GM12878 (cell line): ENCODE results near the gene LMX1B. TPM values are rescaled to one million over a fixed set of nuclear protein-coding genes. Genes with fewer than 3 reads are reported as not detected.

ENCODE experiments used
- ATAC-seq: fragments of 200-7000 bp; cut with Tn5 transposase; 3 replicates; pipeline ENCODE4 v1.9.1; 2020; ENCODE audit warnings: mild to moderate bottlenecking, moderate library complexity
- BruUV-seq: library from RNA; stranded (reverse); fragments of 400-500 nt; replicated peaks from 2 replicates; lab custom pipeline; 2021; lab: Mats Ljungman, UMichigan
- CTCF ChIA-PET: fragments of 300-600 bp; sonication (Branson Sonifier 250); formaldehyde crosslinking; extraction: SDS; loops from one replicate; lab custom pipeline; 2021; ENCODE audit warnings: inconsistent platforms; lab: Yijun Ruan, JAX
- POLR2A ChIA-PET: fragments of 350-600 bp; formaldehyde crosslinking; extraction: SDS; loops from one replicate; lab custom pipeline; 2021; ENCODE audit warnings: inconsistent platforms; lab: Charles Lee
- RAD21 ChIA-PET: fragments of 300-600 bp; sonication (Branson Sonifier 250); formaldehyde crosslinking; loops from one replicate; lab custom pipeline; 2023; ENCODE audit warnings: antibody characterized with exemption; ENCODE audit not compliant: unreplicated experiment; lab: Charles Lee
- SMC1A ChIA-PET: fragments of 300-600 bp; sonication (Branson Sonifier 250); formaldehyde crosslinking; loops from one replicate; lab custom pipeline; 2023; ENCODE audit not compliant: unreplicated experiment, uncharacterized antibody; lab: Charles Lee
- DNase-seq: peaks from one replicate; pipeline ENCODE4 v3.0.0-alpha.2; 2011; ENCODE audit warnings: low read depth, low spot score
- FAIRE-seq: peaks from 3 replicates; lab custom pipeline; 2011; peaks lifted over from hg19 to GRCh38; lab: Jason Lieb, UNC
- H2AFZ ChIP-seq: 2 replicates; pipeline ENCODE4 v1.6.0; 2011; ENCODE audit warnings: low read depth, low read length, control low read depth; ENCODE audit not compliant: control insufficient read depth
- H3K27ac ChIP-seq: 2 replicates; pipeline ENCODE4 v1.5.1; 2011; ENCODE audit warnings: control low read depth; ENCODE audit not compliant: control insufficient read depth, insufficient read depth
- H3K27me3 ChIP-seq, 2 experiments: replicated peaks in 1 of 2; 2 replicates each; pipeline versions ENCODE4 v1.6.0 to v1.6.1; 2011; ENCODE audit warnings: low read length in 1 of 2; ENCODE audit not compliant: control insufficient read depth in 2 of 2, insufficient read depth in 2 of 2
- H3K36me3 ChIP-seq, 2 experiments: 2 replicates each; pipeline ENCODE4 v1.5.1; 2011; ENCODE audit warnings: low read length in 1 of 2; ENCODE audit not compliant: control insufficient read depth in 2 of 2, insufficient read depth in 2 of 2
- H3K4me1 ChIP-seq: 2 replicates; pipeline ENCODE4 v1.6.1; 2011; ENCODE audit warnings: mild to moderate bottlenecking, low read length, moderate library complexity, mixed read lengths; ENCODE audit not compliant: control insufficient read depth, insufficient read depth
- H3K4me2 ChIP-seq: 2 replicates; pipeline ENCODE4 v1.6.0; 2011; ENCODE audit warnings: control low read depth; ENCODE audit not compliant: control insufficient read depth, insufficient read depth
- H3K4me3 ChIP-seq: fragments of 200-600 bp; sonication (generic); 2 replicates; pipeline ENCODE4 v1.5.1; 2016
- H3K79me2 ChIP-seq: 2 replicates; pipeline ENCODE4 v1.6.0; 2011; ENCODE audit warnings: low read length; ENCODE audit not compliant: control insufficient read depth, insufficient read depth
- H3K9ac ChIP-seq: 2 replicates; pipeline ENCODE4 v1.8.0; 2011; ENCODE audit warnings: low read length, control low read depth, mixed read lengths; ENCODE audit not compliant: control insufficient read depth, insufficient read depth
- H3K9me3 ChIP-seq: replicated peaks from 3 replicates; pipeline ENCODE4 v1.5.1; 2011; ENCODE audit warnings: mild to moderate bottlenecking, low read length; ENCODE audit not compliant: control insufficient read depth, insufficient read depth
- H4K20me1 ChIP-seq: 2 replicates; pipeline ENCODE4 v1.6.0; 2011; ENCODE audit not compliant: control insufficient read depth, insufficient read depth
- CBFB ChIP-seq: IDR thresholded peaks from 2 replicates; pipeline ENCODE4 v1.6.1; 2016; ENCODE audit warnings: antibody characterized with exemption, low read depth
- CHD2 ChIP-seq: IDR thresholded peaks from 2 replicates; pipeline ENCODE4 v1.6.1; 2011; ENCODE audit warnings: low read depth, low read length, improper control_type of control experiment, borderline replicate concordance
- EED ChIP-seq: sonication (generic); IDR thresholded peaks from 2 replicates; pipeline ENCODE4 v1.6.1; 2016; ENCODE audit warnings: antibody characterized with exemption, low read depth
- GATAD2B ChIP-seq: fragments of 450-650 bp; conservative IDR thresholded peaks from 2 replicates; pipeline ENCODE4 v1.6.1; 2017; ENCODE audit warnings: low read depth, mild to moderate bottlenecking, moderate library complexity
- KDM1A ChIP-seq: fragments of 200-600 bp; sonication (generic); IDR thresholded peaks from 2 replicates; pipeline ENCODE4 v1.6.1; 2016; ENCODE audit warnings: borderline replicate concordance
- KLF5 ChIP-seq: fragments of 450-650 bp; IDR thresholded peaks from 2 replicates; pipeline ENCODE4 v1.6.1; 2014; ENCODE audit warnings: mild to moderate bottlenecking; ENCODE audit not compliant: partially characterized antibody
- MYB ChIP-seq: fragments of 150-350 bp; IDR thresholded peaks from 2 replicates; pipeline ENCODE4 v1.6.1; 2014; ENCODE audit warnings: mild to moderate bottlenecking, low read depth, low read length, borderline replicate concordance
- NFYA ChIP-seq: IDR thresholded peaks from 2 replicates; pipeline ENCODE4 v1.6.1; 2011; ENCODE audit warnings: low read depth, mild to moderate bottlenecking, low read length, improper control_type of control experiment, borderline replicate concordance
- NFYB ChIP-seq: IDR thresholded peaks from 2 replicates; pipeline ENCODE4 v1.6.1; 2011; ENCODE audit warnings: low read depth, mild to moderate bottlenecking, low read length, improper control_type of control experiment, moderate library complexity; ENCODE audit not compliant: insufficient read depth
- PAX5 ChIP-seq: IDR thresholded peaks from 2 replicates; pipeline ENCODE4 v1.6.1; 2011; ENCODE audit warnings: low read depth, low read length, borderline replicate concordance
- RCOR1 ChIP-seq: conservative IDR thresholded peaks from 2 replicates; pipeline ENCODE4 v1.6.1; 2012; ENCODE audit warnings: low read depth, low read length, improper control_type of control experiment
- SIN3A ChIP-seq: IDR thresholded peaks from 2 replicates; pipeline ENCODE4 v1.6.1; 2012; ENCODE audit warnings: low read depth, low read length, improper control_type of control experiment
- WGBS: methylation state at CpG from one replicate; pipeline ENCODE4 v1.1.6; 2016; ENCODE audit warnings: low lambda C conversion rate; ENCODE audit not compliant: insufficient replicate concordance, insufficient coverage; ENCODE audit errors: missing lambda C conversion rate; 5-methylcytosine and 5-hydroxymethylcytosine counted together
- in situ Hi-C: fragments of 300-500 bp; cut with MboI; formaldehyde crosslinking; loops from 9 replicates; pipeline ENCODE4 v1.14.3; 2018; ENCODE audit warnings: mixed read lengths
- intact Hi-C: fragments of 100-400 bp; cut with micrococcal nuclease; formaldehyde crosslinking; loops from one replicate; pipeline ENCODE4 v1.14.2; 2022; ENCODE audit not compliant: unreplicated experiment
- polyA plus RNA-seq, 11 experiments: library from polyadenylated mRNA; depleted of rRNA in 4 of 11; unstranded in 6 of 11; stranded (reverse) in 5 of 11; fragments of >200 nt; fragmentation: Nextera tagmentation in 4 of 11; fragmentation: Illumina TruSeq in 1 of 11; extraction: Ambion mirVana in 4 of 11; extraction: Trizol in 1 of 11; gene quantifications; 1 replicate in 1 of 11; 2 replicates in 10 of 11; pipeline versions ENCODE4 v1.2.1 to v1.2.3, GENCODE V29; 2011 to 2016; ENCODE audit warnings: inconsistent platforms in 2 of 11, missing spikeins in 2 of 11, low read depth in 1 of 11
- total RNA-seq, 4 experiments: library from RNA; depleted of rRNA in 3 of 4; stranded (reverse); fragments of >200 nt in 3 of 4; fragmentation: Illumina TruSeq in 1 of 4; extraction: Trizol in 1 of 4; gene quantifications; 2 replicates each; pipeline versions ENCODE4 v1.2.1 to v1.2.3, GENCODE V29; 2013 to 2021
- TF ChIP-seq, protein P1 (sequence below): fragments of 150-350 bp; IDR thresholded peaks from 2 replicates; pipeline ENCODE4 v1.6.1; 2014; ENCODE audit warnings: mild to moderate bottlenecking, low read depth, low read length
- TF ChIP-seq, protein P2 (sequence below): fragments of 450-650 bp; IDR thresholded peaks from 2 replicates; pipeline ENCODE4 v1.6.1; 2016; ENCODE audit warnings: mild to moderate bottlenecking
- TF ChIP-seq, protein P3 (sequence below): fragments of 450-650 bp; IDR thresholded peaks from 2 replicates; pipeline ENCODE4 v1.6.1; 2017; ENCODE audit warnings: borderline replicate concordance
- TF ChIP-seq, protein P4 (sequence below): fragments of 450-650 bp; IDR thresholded peaks from 2 replicates; pipeline ENCODE4 v1.6.1; 2016; ENCODE audit warnings: mild to moderate bottlenecking
- TF ChIP-seq, protein P5 (sequence below): IDR thresholded peaks from 2 replicates; pipeline ENCODE4 v1.6.1; 2012; ENCODE audit warnings: low read depth, low read length, improper control_type of control experiment

Gene LMX1B
- total and polyA plus RNA-seq, 10 of the 15 experiments (the other 5 are each of a cell fraction or from before 2014, with no cell fraction given) = not detected

DNA sequence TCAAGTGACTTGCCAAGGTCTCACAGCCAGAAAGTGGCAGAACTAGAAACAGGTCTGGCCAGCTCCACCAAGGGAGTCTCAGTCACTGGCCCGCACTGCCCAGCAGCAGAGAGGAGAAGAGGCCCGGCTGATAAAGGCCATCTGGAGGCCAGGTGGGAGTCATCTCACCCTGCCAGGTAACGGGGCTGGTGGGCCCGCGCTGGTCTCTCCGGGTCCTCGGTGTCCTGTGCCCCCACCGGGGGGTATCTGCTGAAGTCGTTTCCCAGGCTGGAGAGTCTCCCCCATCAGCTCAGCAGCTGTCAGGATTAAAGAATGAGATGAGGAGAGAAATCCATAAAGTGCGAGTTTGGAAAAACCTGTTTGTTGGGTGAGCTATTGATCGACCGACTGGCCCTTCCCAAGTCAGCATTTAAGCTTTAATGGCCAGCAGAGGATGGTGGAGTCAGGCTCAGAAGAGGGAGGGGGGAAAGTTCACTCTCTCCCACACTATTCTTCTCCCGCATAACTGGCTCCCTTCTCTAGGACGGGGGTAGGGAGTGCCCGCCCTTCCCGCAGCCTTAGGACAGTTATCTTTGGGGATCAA lies 30.3 kb downstream of the LMX1B start:
- DNase-seq = no peak
- Histone ChIP-seq H3K79me2 (no peaks in the 10 kb centered on the region), H3K27me3 (peaks cover 10 to 25% of the 10 kb centered on the region in 2 experiments)
- ChIA-PET RAD21 (no interaction called here), POLR2A (no interaction called here), SMC1A (no interaction called here)
- no TSS peak for BruUV-seq
- no peak for FAIRE-seq
- TF ChIP-seq, protein P1, sequence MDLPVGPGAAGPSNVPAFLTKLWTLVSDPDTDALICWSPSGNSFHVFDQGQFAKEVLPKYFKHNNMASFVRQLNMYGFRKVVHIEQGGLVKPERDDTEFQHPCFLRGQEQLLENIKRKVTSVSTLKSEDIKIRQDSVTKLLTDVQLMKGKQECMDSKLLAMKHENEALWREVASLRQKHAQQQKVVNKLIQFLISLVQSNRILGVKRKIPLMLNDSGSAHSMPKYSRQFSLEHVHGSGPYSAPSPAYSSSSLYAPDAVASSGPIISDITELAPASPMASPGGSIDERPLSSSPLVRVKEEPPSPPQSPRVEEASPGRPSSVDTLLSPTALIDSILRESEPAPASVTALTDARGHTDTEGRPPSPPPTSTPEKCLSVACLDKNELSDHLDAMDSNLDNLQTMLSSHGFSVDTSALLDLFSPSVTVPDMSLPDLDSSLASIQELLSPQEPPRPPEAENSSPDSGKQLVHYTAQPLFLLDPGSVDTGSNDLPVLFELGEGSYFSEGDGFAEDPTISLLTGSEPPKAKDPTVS = no peak
- no peak for TF ChIP-seq MYB
- no peak for TF ChIP-seq RCOR1
- no peak for TF ChIP-seq CBFB
- no peak for TF ChIP-seq NFYA
- TF ChIP-seq, protein P2, sequence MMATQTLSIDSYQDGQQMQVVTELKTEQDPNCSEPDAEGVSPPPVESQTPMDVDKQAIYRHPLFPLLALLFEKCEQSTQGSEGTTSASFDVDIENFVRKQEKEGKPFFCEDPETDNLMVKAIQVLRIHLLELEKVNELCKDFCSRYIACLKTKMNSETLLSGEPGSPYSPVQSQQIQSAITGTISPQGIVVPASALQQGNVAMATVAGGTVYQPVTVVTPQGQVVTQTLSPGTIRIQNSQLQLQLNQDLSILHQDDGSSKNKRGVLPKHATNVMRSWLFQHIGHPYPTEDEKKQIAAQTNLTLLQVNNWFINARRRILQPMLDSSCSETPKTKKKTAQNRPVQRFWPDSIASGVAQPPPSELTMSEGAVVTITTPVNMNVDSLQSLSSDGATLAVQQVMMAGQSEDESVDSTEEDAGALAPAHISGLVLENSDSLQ = no peak
- no peak for TF ChIP-seq GATAD2B
- TF ChIP-seq, protein P3, sequence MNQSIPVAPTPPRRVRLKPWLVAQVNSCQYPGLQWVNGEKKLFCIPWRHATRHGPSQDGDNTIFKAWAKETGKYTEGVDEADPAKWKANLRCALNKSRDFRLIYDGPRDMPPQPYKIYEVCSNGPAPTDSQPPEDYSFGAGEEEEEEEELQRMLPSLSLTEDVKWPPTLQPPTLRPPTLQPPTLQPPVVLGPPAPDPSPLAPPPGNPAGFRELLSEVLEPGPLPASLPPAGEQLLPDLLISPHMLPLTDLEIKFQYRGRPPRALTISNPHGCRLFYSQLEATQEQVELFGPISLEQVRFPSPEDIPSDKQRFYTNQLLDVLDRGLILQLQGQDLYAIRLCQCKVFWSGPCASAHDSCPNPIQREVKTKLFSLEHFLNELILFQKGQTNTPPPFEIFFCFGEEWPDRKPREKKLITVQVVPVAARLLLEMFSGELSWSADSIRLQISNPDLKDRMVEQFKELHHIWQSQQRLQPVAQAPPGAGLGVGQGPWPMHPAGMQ = no peak
- no peak for TF ChIP-seq KDM1A
- no peak for TF ChIP-seq NFYB
- no peak for TF ChIP-seq EED
- no peak for TF ChIP-seq SIN3A
- no peak for TF ChIP-seq PAX5
- no peak for TF ChIP-seq KLF5
- TF ChIP-seq, protein P4, sequence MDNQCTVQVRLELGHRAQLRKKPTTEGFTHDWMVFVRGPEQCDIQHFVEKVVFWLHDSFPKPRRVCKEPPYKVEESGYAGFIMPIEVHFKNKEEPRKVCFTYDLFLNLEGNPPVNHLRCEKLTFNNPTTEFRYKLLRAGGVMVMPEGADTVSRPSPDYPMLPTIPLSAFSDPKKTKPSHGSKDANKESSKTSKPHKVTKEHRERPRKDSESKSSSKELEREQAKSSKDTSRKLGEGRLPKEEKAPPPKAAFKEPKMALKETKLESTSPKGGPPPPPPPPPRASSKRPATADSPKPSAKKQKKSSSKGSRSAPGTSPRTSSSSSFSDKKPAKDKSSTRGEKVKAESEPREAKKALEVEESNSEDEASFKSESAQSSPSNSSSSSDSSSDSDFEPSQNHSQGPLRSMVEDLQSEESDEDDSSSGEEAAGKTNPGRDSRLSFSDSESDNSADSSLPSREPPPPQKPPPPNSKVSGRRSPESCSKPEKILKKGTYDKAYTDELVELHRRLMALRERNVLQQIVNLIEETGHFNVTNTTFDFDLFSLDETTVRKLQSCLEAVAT = no peak
- TF ChIP-seq CHD2 = no peak
- TF ChIP-seq, protein P5, sequence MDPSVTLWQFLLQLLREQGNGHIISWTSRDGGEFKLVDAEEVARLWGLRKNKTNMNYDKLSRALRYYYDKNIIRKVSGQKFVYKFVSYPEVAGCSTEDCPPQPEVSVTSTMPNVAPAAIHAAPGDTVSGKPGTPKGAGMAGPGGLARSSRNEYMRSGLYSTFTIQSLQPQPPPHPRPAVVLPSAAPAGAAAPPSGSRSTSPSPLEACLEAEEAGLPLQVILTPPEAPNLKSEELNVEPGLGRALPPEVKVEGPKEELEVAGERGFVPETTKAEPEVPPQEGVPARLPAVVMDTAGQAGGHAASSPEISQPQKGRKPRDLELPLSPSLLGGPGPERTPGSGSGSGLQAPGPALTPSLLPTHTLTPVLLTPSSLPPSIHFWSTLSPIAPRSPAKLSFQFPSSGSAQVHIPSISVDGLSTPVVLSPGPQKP = no peak
- TF ChIP-seq, all 136 proteins: peak for 0
- ATAC-seq = no peak
- no peak overlapping the region for H2AFZ ChIP-seq
- no peaks in the 10 kb centered on the region for H3K4me1 ChIP-seq
- 38% methylated on average over 16 of the region's 16 CpGs for WGBS
- H4K20me1 ChIP-seq = no peaks in the 10 kb centered on the region; the same call in 1 of the 2 replicates
- intact Hi-C loops (no loop called here), in situ Hi-C loops (no loop called here)
- H3K4me2 ChIP-seq = no peak overlapping the region
- H3K36me3 ChIP-seq = no peaks in the 10 kb centered on the region
- H3K9me3 ChIP-seq = no peaks in the 10 kb centered on the region
- CTCF ChIA-PET = no interaction called here
- H3K9ac ChIP-seq = no peak overlapping the region
- H3K27ac ChIP-seq = no peak overlapping the region
- H3K4me3 ChIP-seq = no peak overlapping the region
